ENCODE measurements around the gene DDA1.

DNA sequence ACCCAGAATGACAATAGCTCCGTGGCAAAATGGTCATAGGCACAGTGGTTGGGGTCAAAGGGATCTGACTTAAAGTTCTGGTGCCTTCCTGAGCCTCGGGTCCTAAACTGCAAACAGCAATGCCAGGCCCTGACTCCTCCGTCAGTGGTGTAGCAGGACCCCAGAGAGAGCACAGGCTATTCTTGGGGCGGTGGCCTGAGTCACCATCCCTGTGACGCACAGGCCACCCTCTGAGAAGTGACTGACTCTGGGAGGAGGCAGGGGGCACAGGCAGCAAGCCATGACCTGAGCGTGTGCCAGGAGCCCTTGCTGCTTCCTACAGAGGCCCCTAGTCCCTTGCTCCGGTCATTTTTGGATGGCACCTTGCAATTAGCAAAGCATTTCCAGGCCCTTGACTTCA lies 49.0 kb downstream of the DDA1 start:
- no peak for TF ChIP-seq POLR2AphosphoS5 (IDR thresholded peaks at IDR 0.05; ENCODE audit: low read depth, low read length)
- TF ChIP-seq, protein P1, sequence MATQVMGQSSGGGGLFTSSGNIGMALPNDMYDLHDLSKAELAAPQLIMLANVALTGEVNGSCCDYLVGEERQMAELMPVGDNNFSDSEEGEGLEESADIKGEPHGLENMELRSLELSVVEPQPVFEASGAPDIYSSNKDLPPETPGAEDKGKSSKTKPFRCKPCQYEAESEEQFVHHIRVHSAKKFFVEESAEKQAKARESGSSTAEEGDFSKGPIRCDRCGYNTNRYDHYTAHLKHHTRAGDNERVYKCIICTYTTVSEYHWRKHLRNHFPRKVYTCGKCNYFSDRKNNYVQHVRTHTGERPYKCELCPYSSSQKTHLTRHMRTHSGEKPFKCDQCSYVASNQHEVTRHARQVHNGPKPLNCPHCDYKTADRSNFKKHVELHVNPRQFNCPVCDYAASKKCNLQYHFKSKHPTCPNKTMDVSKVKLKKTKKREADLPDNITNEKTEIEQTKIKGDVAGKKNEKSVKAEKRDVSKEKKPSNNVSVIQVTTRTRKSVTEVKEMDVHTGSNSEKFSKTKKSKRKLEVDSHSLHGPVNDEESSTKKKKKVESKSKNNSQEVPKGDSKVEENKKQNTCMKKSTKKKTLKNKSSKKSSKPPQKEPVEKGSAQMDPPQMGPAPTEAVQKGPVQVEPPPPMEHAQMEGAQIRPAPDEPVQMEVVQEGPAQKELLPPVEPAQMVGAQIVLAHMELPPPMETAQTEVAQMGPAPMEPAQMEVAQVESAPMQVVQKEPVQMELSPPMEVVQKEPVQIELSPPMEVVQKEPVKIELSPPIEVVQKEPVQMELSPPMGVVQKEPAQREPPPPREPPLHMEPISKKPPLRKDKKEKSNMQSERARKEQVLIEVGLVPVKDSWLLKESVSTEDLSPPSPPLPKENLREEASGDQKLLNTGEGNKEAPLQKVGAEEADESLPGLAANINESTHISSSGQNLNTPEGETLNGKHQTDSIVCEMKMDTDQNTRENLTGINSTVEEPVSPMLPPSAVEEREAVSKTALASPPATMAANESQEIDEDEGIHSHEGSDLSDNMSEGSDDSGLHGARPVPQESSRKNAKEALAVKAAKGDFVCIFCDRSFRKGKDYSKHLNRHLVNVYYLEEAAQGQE (IDR thresholded peaks at IDR 0.05; ENCODE audit: insufficient read depth in 1 of 2, low read depth in 2 of 2, low read length in 2 of 2): no peak

All from PFSK-1 (cell line).